T-helper 1 cell treated with Interleukin-12 subunit alpha and Interleukin-12 subunit beta and Interleukin-4 antibody, amounts not matched to agents 30 ng/mL and 1 ng/mL, for 36 hours (primary cell): ENCODE measurements around the gene POPDC2. TPM values are rescaled to one million over a fixed set of nuclear protein-coding genes. Genes with fewer than 3 reads are reported as not detected.

Experiments used
- intact Hi-C: fragments of 100-400 bp; cut with micrococcal nuclease; formaldehyde crosslinking; loops from one replicate; pipeline ENCODE4 v1.15.1; 2024
- total RNA-seq: library from RNA; stranded (reverse); gene quantifications from 2 replicates; pipeline ENCODE4 v1.2.3, GENCODE V29; 2022

POPDC2 gene
- total RNA-seq, 1 donor from 2014 or later: 2.0 TPM

GRCh38 chr3:119592861-119593260, 67.5 kb downstream of the POPDC2 start:
- intact Hi-C loops: no loop called here

Other genes starting within 250 kb of the POPDC2 start
- 50.4 and 55.0 TPM in 2 replicates for gene TMEM39A, start 197.0 kb downstream of the POPDC2 start, total RNA-seq
- 35.5 and 35.7 TPM in 2 replicates for gene POGLUT1, start 191.6 kb downstream of the POPDC2 start, total RNA-seq
- 63.3 and 69.3 TPM in 2 replicates for gene TIMMDC1, start 162.0 kb downstream of the POPDC2 start, total RNA-seq
- 17.7 and 20.7 TPM in 2 replicates for gene CD80, start 101.0 kb downstream of the POPDC2 start, total RNA-seq
- gene ADPRH, start 81.1 kb downstream of the POPDC2 start, total RNA-seq: 3.9 and 5.8 TPM in 2 replicates
- gene PLA1A, start 62.7 kb downstream of the POPDC2 start, total RNA-seq: 0.12 and 0.41 TPM in 2 replicates
- gene COX17, start 16.8 kb upstream of the POPDC2 start, total RNA-seq: 48.8 and 55.6 TPM in 2 replicates
- gene CFAP91, start 42.4 kb upstream of the POPDC2 start, total RNA-seq: 0.17 and 0.20 TPM in 2 replicates
- not detected in 2 replicates for gene NR1I2, start 121.5 kb upstream of the POPDC2 start, total RNA-seq